DND-41 (cell line): Measurements from ENCODE around the gene POU4F1.

Source experiments
- CTCF ChIP-seq: IDR thresholded peaks from 2 replicates; pipeline ENCODE4 v1.5.1; 2012; ENCODE audit warnings: borderline replicate concordance, low read length, moderate library complexity, mild to moderate bottlenecking; ENCODE audit not compliant: poor library complexity, severe bottlenecking; ENCODE audit errors: extremely low read depth
- EZH2 ChIP-seq: IDR thresholded peaks from 3 replicates; pipeline ENCODE4 v1.6.1; 2012; ENCODE audit warnings: borderline replicate concordance, low read depth, mild to moderate bottlenecking, moderate library complexity, low read length, inconsistent platforms; ENCODE audit not compliant: severe bottlenecking

- no peak for TF ChIP-seq CTCF
- TF ChIP-seq EZH2, result no peak
Measured at GRCh38 chr13:78566631-78567030, 36.7 kb downstream of the POU4F1 start.
